GM12873 (cell line): ENCODE measurements around the gene PRKRA.

ENCODE experiments used
- CTCF ChIP-seq: IDR thresholded peaks from 2 replicates; pipeline ENCODE4 v1.5.1; 2012; ENCODE audit warnings: low read depth, mild to moderate bottlenecking, moderate library complexity, low read length, control low read depth; ENCODE audit not compliant: insufficient read depth; ENCODE audit errors: missing control alignments

Gene PRKRA

GRCh38 chr2:178412047-178412446, 38.9 kb downstream of the PRKRA start:
- TF ChIP-seq CTCF, result no peak

- TF ChIP-seq CTCF, result no peak
Observed at GRCh38 chr2:178409261-178409660, 41.7 kb downstream of the PRKRA start.

GRCh38 chr2:178404368-178404767, 46.6 kb downstream of the PRKRA start:
- TF ChIP-seq CTCF, result no peak

- no peak for TF ChIP-seq CTCF
Observed at GRCh38 chr2:178403671-178404306, 47.2 kb downstream of the PRKRA start.

GRCh38 chr2:178401994-178402437, 49.0 kb downstream of the PRKRA start:
- TF ChIP-seq CTCF, result no peak

GRCh38 chr2:178397002-178397605, 53.9 kb downstream of the PRKRA start:
- peak; percentile 63 for TF ChIP-seq CTCF

GRCh38 chr2:178395941-178396570, 54.9 kb downstream of the PRKRA start:
- TF ChIP-seq CTCF, result no peak
